ENCODE results near the gene RRAGC.

DNA sequence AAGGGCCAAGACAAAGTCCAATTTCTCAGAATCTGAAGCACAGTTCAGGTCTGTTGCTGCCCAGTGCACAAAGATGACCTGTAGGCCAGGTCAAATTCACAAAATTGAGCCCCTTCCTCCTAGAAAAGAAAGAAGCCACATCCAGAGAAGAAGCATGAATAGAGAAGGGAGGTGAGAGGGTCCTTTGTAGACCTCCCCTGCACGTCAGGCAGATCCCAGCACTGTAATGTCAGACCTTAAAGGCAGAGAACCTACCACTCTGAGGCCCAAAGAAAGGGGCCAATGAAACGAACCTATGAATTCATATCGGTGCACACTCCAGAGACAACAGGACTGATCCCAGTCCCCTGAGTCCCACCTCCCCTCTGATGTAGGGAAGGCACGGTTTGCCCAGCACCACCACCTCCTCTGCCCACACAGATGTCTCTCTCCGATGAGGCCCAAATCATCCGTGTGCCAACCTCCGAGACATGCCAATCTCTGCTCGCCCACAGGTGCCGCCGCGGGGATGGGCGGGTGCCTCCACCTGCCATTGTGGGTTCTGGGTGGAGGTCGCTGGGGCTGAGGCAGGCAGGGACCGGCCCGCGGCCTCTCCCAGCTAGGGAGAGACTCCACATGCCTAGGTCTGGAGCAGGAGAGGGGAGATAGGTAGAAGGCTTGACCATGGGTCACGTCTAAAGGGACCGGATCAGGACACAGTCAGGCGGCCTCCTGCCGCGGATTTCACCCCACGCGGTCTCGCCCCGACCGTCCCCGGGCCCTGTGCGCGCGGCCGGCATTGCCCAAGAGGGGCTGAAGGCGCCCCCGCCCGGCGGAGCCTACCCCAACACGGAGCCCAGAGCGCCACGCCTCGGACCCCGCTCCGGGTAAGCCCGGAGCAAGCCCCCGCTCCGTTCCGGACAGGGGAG, 42.1 kb downstream of the RRAGC start:
- TF ChIP-seq CTCF (IDR thresholded peaks at IDR 0.05) (no peak), POLR2A (IDR thresholded peaks at IDR 0.05) (no peak)
